Epithelial cell of esophagus (primary cell): ENCODE data around the gene MLLT3.

Experiments
- DNase-seq: peaks from one replicate; pipeline ENCODE4 v3.0.0; 2010; ENCODE audit warnings: low read depth
- H3K4me3 ChIP-seq: 2 replicates; pipeline ENCODE4 v1.5.1; 2011; ENCODE audit warnings: mild to moderate bottlenecking, low read length, control low read depth
- TF ChIP-seq, protein P1 (sequence below): IDR thresholded peaks from 2 replicates; pipeline ENCODE4 v1.5.1; 2011; ENCODE audit warnings: low read depth, mild to moderate bottlenecking, low read length, control low read depth, inconsistent platforms; ENCODE audit not compliant: insufficient read depth; ENCODE audit errors: missing control alignments

Gene MLLT3

DNA sequence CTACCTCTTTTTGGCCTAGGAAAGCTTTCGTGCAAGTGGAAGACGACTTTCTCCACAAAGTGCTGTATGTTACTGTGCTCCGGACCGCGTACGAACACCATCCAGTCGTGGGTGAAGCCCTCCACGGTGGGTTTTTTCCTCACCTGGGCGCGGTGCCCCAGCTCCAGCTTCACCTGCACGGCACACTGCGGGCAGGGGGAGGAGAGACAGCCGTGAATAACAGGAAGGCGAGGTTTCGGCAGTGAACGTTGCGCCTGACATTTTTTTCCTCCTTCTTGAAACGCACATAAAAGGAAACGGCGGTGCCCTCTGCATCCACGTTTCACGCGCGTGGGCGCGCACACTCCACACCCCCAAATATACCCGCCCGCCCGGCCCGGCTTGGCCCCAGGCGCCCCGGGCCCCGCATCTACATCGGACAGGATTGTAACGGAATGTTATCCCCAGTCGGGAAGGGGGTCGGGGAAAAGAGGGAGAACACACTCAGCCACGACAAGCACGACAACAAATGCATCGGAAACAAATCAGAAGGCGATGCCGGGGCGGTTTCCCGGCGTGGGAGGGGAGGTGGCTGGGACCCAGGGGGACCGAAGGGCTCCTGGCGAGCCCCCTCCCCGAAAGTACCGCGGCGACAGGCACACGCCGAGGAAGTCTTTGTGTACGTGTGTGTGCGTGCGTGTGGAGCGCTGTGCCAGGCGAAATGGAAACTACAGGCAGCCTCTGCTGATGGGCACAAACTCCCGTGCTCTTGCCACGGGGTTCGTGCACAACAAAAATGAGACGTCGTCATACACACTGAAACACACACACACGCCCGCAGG lies 1.4 kb downstream of the MLLT3 start:
- TF ChIP-seq, protein P1, sequence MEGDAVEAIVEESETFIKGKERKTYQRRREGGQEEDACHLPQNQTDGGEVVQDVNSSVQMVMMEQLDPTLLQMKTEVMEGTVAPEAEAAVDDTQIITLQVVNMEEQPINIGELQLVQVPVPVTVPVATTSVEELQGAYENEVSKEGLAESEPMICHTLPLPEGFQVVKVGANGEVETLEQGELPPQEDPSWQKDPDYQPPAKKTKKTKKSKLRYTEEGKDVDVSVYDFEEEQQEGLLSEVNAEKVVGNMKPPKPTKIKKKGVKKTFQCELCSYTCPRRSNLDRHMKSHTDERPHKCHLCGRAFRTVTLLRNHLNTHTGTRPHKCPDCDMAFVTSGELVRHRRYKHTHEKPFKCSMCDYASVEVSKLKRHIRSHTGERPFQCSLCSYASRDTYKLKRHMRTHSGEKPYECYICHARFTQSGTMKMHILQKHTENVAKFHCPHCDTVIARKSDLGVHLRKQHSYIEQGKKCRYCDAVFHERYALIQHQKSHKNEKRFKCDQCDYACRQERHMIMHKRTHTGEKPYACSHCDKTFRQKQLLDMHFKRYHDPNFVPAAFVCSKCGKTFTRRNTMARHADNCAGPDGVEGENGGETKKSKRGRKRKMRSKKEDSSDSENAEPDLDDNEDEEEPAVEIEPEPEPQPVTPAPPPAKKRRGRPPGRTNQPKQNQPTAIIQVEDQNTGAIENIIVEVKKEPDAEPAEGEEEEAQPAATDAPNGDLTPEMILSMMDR = no peak
- peak overlapping the region; percentile 83 for H3K4me3 ChIP-seq
- DNase-seq = peak; percentile 47

DNA sequence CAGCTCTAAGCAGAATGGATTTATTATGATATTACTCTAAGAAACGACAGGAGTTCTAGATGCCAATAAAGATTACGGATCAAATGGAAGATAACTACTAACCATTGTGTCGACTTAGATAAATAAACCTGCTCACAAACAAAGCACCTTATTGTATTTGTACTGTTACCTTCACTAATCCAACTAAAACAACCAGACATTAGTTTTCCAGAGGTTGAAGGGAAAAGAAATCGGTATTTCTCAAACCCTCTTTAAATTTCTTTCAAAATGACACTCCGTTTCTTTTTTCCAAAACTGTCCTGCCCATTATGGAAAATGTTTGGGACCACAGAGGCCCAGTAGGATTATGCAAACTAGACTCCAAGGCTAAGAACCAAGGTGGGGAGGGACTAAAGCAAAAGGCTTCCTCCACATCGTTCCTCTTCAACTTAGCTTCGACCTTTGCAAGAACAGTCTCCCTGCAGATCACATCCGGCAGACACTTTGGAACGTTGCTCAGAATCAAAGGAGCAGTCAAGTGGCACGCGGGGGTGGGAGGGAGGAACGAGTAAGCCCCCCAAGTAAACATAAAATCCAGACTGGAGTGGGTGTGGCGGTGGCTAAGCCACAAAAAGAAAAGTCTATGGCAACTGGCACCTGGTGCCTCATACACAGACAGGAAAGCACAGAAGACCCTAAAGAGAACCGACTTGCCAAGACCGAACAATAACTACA lies 2.7 kb downstream of the MLLT3 start:
- TF ChIP-seq, protein P1 = no peak
- peak; percentile 19 for DNase-seq
- no peak overlapping the region for H3K4me3 ChIP-seq

DNA sequence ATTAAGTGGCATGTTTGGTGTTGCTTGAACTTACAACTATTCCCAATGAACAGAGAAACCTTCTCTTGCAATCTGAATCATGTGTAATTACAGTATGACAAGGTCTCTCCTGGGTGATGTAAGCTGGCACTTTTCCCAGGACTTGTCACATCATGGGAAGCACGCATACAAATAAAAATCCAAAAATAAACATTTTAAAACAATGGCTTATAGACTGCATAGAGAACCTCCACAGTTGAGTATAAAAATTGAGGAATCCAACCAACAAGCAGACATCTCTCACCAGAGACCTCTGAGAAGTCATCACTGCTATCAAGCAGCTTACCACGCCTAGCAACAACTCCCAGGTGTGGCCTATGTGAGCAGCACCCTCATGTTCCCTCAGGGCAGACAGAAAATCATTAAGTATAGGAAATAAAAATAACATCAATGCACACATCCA lies 3.9 kb downstream of the MLLT3 start:
- TF ChIP-seq, protein P1 = no peak
- H3K4me3 ChIP-seq = no peak overlapping the region
- peak; percentile 94 for DNase-seq

DNA sequence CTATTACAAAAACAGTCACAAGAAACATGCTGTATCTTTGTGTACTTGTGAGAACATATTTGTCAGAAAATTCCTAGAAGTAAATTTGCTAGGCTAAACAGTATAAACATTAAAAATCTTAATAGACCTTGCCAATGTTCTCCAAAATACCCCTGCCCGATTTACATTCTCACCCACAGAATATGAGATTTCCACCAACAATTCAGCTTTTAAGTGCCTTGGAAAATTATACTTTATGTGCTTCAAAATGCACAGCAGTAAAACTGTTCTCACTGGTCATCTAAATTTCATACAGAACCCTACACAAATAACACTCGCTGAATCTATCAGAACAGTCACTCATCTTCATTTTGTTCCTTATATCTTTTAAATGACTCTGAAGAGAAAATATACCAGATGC lies 5.5 kb downstream of the MLLT3 start:
- TF ChIP-seq, protein P1 = no peak
- H3K4me3 ChIP-seq = no peak overlapping the region
- no peak for DNase-seq

DNA sequence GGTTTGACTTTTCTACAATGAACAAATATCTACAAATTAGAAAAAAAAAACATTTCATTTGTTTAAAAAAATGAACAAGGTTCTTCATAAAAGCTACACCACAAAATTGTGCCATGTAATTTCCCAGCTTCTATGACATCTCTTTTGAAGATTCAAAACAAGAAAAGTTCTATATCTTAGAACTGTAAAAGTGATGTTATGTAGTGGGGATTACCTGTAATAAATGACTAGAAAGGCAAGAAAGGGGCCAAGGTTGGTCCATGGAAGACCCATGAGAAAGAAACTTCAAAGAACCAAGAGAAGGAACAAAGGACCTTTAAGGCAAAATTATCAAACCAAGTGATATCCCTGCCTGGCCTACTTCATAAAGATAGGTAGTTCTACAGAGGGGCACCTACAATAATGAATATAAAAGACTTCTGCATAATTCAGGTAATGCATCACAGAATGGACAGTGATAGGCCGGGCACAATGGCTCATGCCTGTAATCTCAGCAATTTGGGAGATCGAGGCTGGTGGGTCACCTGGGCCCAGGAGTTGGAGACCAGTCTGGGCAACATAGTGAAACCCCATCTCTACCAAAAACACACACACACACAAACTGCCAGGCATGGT lies 7.6 kb downstream of the MLLT3 start:
- no peak for DNase-seq
- H3K4me3 ChIP-seq = no peak overlapping the region
- TF ChIP-seq, protein P1 = no peak

DNA sequence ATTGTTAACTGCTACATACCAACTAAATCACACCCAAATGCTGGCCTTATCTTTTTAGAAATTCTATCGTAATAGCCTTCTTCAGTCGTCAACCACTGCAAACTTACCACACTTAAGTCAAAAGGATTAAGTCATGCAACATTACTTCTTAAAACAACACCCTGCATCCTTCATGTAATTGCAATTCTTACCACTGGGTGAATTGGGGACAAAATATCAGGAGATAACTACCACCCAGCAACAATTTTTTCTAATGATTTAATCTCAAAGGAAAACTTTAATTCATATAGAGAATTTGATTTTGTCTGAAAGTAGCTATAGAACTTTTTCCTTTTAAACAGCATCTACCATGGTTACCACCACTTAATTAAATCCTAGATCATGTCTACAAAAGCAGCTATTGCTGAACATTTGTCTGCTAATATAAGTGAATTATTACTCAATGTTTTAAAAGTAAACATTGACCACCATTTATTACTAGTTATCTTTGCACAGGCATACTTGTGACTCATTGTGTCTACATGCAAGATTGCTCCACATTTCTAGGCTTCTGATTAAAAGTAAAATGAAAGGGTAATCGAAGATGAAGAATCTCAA lies 10.5 kb downstream of the MLLT3 start:
- peak; percentile 77 for DNase-seq
- TF ChIP-seq, protein P1 = peak; percentile 48
- H3K4me3 ChIP-seq = no peak overlapping the region
